NCI-H2171 (cell line): ENCODE results near the gene ZNF3.
A peak's percentile ranks its signal among the peaks of the same experiment; 100 is the strongest.

Experiments
- DNase-seq: peaks from one replicate; lab custom pipeline; 2025; lab: John Stamatoyannopoulos, UW

The ZNF3 gene

DNA sequence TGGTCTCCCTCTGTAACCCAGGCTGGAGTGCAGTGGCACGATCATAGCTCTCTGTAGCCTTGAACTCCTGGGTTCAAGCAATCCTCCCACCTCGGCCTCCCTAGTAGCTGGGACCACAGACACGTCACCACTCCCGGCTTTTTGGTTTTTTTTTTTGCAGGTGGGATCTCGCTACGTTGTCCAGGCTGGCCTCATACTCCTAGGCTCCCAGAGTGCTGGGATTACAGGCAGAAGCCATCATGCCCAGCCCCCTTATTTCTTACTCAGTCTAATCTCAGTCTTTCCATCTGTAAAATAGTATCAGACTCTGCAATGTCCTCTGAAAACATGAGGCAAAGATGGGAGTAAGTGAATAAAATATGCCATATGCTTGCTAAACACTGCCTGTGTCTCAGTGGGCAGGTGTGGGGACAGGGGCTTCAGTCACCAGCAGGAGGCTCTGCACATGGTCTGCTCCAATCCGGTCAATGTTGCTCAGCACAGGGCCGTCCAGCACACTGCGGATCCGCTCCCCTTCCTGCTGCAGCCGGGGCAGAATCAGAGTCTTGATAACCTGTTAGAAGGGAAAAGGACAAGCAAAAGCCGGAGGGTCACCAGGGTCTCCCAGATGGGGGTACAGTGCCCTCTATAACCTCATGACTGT lies 28.1 kb upstream of the ZNF3 start:
- DNase-seq = no peak

GRCh38 chr7:100107890-100108289 lies 26.4 kb upstream of the ZNF3 start:
- no peak for DNase-seq

DNA sequence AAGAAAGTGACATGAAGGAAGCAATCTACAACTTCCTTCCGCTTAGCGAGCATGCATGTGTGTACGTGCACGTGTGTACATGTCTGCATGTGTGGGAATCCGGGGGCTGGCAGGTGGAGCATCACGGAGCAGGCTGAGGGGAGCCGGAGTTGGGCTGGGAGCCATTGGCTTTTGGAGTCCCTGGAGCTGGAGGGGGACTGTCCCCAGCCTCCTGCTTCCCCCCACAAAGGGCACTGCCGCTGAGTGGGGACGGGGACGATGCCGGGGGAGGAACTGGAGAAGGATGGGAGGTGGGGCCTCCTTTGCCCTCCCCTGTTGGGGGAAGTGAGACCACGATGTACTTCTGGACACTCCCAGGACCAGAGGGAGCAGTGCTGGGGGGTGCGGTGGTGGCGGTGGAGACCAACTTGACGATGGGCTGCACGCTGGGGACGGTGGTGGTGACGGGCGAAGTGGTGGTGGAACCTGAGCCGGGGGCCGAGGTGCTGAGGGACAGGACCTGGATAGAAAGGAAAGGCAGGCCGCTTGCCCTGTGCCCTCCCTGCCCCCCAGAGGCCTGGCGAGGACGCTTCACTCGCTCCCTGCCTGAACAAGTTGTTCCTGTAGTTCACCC lies 25.7 kb upstream of the ZNF3 start:
- no peak for DNase-seq

- DNase-seq = no peak
These were observed 25.1 kb upstream of the ZNF3 start for GRCh38 chr7:100106633-100107032.

GRCh38 chr7:100105534-100105933 lies 24.0 kb upstream of the ZNF3 start:
- no peak for DNase-seq

DNA sequence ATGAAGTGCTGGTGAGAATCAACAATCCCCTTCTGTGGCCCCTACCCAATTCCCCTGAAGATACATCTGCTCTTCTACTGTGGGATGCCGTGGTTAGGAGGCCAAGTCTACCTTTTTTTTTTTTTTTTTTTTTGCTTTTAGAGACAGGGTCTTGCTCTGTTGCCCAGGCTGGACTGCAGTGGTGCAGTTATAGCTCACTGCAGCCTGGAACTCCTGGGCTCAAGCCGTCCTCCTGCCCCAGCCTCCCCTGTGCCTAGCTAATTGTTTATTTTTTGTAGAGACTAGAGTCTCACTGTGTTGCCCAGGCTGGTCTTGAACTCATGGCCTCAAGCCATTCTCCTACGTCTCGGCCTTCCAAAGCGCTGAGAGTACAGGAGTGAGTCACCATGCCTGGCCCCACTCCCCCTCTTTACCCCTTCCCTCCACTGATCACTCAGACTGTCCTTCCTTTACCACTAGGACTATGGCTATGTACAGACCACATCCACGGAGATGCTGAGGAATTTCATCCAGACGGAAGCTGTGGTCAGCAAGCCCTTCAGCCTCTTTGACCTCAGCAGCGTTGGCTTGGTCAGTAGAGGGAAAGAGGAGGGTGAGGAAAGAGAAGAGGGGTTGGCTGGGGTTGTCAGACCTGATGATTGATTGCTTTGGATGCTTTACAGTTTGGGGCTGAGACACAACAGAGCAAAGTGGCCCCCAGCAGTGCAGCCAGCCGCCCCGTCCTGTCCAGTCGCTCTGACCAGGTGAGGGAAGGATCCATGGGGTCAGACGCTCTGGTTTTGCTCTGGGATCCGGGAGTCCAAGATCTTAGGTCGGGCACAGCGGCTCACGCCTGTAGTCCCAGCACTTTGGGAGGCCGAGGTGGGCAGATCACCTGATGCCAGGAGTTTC lies 21.7 kb upstream of the ZNF3 start:
- no peak for DNase-seq

DNA sequence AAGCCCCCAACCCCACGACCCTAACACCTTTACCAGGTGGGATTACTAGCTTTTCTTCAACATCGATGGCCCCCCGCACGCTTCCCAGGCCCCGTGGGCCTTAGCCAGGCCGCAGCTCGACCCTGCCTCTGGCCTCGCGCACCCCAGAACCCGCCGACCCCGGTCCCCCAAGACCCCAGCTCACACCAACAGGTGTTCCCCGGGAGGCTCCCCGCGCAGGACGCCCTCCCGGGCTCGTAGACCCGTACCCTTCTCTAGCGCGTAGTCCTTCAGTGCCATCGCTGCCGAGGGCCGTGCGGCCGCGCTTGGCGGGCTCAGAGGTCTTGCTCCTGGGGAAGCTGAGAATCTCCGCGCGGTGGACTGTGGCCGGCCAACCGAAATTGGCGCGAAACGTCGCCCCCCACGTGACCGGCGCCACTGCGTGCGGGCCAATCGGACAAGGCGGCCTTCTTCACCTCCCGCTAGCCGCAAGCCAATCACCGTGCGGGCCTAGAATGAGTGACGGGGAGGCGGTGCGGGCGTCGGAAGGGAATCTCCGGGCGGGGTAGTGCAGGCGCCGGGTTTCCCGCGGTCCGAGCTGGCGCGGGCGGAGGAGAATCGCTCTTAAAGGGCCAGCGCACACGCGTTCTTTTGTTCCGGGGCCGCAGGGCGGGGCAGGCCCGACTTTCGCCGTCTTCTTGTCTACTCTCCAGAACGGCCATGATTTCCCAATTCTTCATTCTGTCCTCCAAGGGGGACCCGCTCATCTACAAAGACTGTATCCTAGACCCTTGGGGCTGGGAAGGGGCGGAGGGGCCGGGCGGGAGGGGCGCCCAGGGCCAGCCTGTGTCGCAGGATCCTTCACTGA lies 19.7 kb upstream of the ZNF3 start, which contains the start of the genes AP4M1 and MCM7:
Gene AP4M1, plus strand, starts transcription at position 628 of the 847 bp plus-strand sequence. Its CDS starts 72 bp downstream, at position 700.
Gene MCM7, minus strand, starts transcription at position 382 of the 847 bp plus-strand sequence. Its CDS starts 103 bp downstream, at position 279.
- DNase-seq = peak; percentile 98

DNA sequence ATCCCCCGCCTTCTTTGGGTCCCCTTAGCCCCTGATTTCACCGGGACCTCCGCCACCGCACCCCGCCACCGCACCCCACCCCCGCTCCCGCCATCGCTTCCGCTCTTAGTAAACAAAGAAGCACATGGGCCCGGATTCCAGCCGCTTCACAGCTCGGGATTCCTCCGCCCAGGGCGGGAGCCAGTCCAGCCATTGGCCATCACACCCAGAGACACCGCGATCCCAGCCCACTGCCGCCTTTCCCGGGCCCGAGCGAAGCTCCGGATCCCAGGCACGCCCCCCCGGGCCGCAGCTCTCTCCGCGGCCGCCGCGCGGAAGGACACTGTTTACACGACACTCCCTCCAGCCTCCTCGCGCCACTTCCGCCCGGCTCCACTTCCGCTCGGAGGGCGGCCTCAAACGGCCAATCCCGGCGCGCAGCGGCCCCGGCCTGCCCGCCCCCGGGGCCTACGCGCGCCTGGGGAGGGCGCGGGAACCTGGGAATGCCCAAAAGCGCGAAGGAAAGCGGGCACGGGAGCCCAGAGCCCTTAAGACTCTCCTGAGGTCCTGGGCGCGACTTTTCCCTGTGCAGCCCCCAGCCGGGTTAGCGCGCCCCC lies 19.0 kb upstream of the ZNF3 start:
- peak; percentile 94 for DNase-seq

DNA sequence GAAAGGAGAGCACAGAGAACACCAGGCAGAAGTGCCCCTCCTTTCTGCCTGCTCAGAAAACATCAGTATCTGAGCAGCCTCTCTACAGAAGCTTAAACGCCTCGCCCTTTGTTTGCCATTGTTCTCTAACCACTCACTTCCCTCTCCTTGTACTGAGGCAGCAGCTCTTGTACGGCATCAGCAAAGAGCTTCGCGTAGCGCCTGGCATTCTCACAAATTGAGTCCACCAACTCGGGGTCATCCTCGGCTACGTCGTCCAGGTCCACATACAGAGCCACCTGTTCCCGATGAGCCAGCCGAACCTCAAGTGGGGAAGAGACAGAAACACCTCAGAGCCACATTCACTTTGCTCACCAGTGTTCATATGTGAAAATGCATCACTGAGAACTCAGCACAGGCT lies 17.9 kb upstream of the ZNF3 start:
- no peak for DNase-seq

DNA sequence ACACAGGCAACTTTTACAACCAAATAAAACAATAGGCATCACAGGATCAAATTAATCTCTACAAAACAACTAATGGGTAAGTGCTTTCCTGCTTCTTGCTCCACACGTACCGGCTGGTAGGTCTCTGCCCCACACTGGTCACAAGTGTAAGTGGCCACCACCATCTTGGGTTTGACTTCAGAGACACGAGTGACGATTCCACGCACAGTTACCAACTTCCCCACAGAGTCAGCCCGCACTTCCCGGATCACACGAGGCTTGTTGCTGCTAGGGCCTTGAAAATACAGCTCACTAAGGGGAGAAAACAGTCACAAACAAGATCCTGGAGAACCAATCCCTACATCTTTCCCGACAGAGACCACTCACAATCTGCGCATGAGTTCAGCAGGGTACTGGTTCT lies 17.4 kb upstream of the ZNF3 start:
- DNase-seq = no peak

- DNase-seq = no peak
These were observed 14.2 kb upstream of the ZNF3 start for GRCh38 chr7:100095704-100096103.

DNA sequence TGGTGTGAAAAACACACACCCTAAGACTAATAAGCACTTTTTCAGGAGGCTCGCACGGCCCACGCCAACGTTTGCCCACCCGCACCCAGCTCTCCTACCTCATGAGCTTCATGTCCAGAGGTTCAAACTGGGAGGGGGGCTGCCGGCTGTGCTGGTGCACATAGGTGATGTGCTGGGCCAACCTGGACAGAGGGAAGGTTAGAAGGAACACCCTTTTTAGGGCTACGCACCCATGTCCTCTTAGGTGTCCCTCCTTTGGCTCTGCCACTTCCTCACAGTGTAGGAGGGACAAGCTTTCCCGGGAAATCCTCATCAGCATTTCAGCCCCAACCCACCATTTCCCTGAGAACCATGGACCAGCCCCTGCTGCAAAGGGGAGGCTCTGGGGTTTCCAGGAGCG lies 13.8 kb upstream of the ZNF3 start:
- no peak for DNase-seq

DNA sequence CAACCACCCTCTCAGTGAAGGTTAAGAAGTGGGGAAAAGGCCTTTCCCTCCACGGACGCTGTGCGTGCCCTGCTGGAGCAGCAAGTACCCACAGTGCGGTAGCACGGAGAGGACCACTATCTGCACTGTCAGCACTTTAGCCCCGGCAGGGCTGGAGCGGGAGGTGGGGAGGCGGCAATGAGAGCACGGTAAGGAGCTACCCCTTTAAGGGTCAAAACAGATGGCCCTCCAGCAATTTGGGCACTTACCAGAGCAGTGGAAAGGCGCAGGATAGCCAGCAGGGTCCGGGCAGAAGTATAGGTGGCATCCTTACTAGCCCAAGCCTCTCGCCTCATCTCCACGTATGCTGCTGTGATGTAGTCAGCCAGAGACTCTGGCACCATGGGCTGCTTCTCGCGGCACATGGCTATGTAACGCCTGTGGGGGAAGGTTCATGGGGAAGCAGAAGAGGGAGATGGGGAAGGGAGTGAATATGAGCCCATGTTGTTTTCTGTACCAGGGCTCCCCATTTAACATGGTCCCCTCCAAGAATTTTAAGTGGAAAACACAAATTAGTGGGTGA lies 12.5 kb upstream of the ZNF3 start:
- DNase-seq = no peak

GRCh38 chr7:100093498-100093897 lies 12.0 kb upstream of the ZNF3 start:
- DNase-seq = no peak

DNA sequence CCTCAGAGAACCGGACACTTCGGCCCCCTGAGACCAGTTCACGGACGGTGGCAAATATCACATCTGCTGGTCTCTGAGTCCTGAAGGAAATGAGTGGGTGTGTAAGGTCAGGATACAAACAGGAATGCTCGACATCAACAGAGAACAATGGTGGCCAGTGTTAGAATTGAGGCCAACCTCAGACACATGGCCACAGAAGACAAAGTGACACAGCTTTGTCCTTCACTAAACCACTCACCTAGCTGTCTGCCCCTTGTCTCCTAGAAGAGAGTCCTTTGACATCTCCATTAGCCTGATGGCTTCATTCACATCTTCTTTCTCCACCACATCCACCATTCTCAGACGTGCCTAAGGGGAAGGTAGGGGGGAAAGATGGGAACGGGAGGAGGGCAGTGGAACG lies 11.5 kb upstream of the ZNF3 start:
- no peak for DNase-seq

GRCh38 chr7:100091411-100092181 lies 10.1 kb upstream of the ZNF3 start:
- DNase-seq = peak; percentile 2

GRCh38 chr7:100090527-100091410 lies 9.2 kb upstream of the ZNF3 start:
- DNase-seq = no peak

DNA sequence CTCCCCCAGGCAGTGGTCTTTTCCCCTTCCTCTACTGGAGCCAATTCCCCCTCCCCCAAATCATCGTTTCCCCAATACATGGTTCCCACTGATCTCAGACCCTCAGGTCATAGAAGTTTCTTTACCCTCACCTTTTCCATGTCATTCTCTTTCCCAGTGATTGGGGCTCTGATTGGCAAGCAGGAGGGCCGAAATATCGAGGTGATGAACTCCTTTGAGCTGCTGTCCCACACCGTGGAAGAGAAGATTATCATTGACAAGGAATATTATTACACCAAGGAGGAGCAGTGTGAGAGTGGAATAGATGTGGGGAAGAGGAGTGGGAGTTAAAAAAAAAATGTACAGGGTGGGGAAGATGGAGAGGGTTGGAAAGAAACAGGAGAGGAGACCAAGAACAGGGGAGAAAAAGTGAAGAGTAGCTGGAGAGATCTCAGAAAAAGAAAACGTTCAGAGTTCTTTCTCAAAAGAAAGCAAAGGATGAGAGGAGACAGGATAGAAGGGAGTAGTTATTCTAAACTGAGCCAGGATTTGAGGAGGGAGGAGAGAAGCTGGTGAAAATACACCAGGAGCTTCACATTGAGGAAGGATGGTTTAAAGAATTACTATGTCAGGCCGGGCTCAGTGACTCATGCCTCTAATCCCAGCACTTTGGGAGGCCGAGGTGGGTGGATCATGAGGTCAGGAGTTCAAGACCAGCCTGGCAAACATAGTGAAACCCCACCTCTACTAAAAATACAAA lies 8.1 kb upstream of the ZNF3 start:
- no peak for DNase-seq
